Retinal pigment epithelial cell (primary cell): ENCODE data around the gene DNAH8.

ENCODE experiments used
- DNase-seq: peaks from one replicate; pipeline ENCODE4 v3.0.0-alpha.2; 2010; ENCODE audit warnings: low read depth
- H3K4me3 ChIP-seq: 2 replicates; pipeline ENCODE4 v1.5.1; 2011; ENCODE audit warnings: mild to moderate bottlenecking, low read length, control low read depth, moderate library complexity
- TF ChIP-seq, protein P1 (sequence below): conservative IDR thresholded peaks from 2 replicates; pipeline ENCODE4 v1.5.1; 2011; ENCODE audit warnings: low read depth, low read length, control low read depth, inconsistent platforms

Gene DNAH8

GRCh38 chr6:39077882-39078594 is 362.9 kb downstream of the DNAH8 start:
- no peak overlapping the region for H3K4me3 ChIP-seq
- TF ChIP-seq, protein P1, sequence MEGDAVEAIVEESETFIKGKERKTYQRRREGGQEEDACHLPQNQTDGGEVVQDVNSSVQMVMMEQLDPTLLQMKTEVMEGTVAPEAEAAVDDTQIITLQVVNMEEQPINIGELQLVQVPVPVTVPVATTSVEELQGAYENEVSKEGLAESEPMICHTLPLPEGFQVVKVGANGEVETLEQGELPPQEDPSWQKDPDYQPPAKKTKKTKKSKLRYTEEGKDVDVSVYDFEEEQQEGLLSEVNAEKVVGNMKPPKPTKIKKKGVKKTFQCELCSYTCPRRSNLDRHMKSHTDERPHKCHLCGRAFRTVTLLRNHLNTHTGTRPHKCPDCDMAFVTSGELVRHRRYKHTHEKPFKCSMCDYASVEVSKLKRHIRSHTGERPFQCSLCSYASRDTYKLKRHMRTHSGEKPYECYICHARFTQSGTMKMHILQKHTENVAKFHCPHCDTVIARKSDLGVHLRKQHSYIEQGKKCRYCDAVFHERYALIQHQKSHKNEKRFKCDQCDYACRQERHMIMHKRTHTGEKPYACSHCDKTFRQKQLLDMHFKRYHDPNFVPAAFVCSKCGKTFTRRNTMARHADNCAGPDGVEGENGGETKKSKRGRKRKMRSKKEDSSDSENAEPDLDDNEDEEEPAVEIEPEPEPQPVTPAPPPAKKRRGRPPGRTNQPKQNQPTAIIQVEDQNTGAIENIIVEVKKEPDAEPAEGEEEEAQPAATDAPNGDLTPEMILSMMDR = no peak
- no peak for DNase-seq

- TF ChIP-seq, protein P1 = no peak
- no peak for DNase-seq
- H3K4me3 ChIP-seq = no peak overlapping the region
These were observed 363.6 kb downstream of the DNAH8 start for GRCh38 chr6:39078695-39079094.

GRCh38 chr6:39079197-39080125 is 364.4 kb downstream of the DNAH8 start:
- no peak overlapping the region for H3K4me3 ChIP-seq
- TF ChIP-seq, protein P1 = no peak
- no peak for DNase-seq
